Astrocyte of the spinal cord (primary cell): ENCODE results near the gene CCL21.

Experiments
- DNase-seq: peaks from one replicate; pipeline ENCODE4 v3.0.0; 2011; ENCODE audit warnings: low read depth, low spot score
- H3K4me3 ChIP-seq: 2 replicates; pipeline ENCODE4 v1.5.1; 2011; ENCODE audit warnings: low read depth, mild to moderate bottlenecking, low read length, moderate library complexity
- CTCF ChIP-seq: IDR thresholded peaks from 2 replicates; pipeline ENCODE4 v1.5.1; 2012; ENCODE audit warnings: low read depth, mild to moderate bottlenecking, low read length, inconsistent platforms
- in situ Hi-C: cut with HindIII; loops from 2 replicates; pipeline ENCODE4 v1.10.0; 2017; ENCODE audit warnings: low sequenced_read_pairs

CCL21 gene

DNA sequence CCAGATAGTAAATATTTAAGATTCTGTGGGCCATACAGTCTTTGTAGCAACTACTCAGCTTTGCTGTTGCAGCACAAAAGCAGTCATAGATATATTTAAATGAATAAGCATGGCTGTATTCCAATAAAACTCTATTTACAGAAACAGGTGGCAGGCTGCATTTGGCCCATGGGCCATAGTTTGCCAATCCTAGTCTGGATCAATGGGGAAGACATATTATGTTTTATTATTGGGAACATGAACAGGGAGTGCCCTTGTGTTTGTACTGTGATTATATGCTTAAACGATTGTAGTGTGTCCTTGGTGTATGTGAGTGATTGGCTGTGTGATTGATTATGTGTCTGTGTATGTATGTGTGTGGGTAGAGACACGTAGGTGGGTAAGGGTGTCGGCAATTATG is 35.5 kb downstream of the CCL21 start:
- no peak for TF ChIP-seq CTCF
- H3K4me3 ChIP-seq = no peak overlapping the region
- in situ Hi-C loops = no loop called here
- DNase-seq = no peak

DNA sequence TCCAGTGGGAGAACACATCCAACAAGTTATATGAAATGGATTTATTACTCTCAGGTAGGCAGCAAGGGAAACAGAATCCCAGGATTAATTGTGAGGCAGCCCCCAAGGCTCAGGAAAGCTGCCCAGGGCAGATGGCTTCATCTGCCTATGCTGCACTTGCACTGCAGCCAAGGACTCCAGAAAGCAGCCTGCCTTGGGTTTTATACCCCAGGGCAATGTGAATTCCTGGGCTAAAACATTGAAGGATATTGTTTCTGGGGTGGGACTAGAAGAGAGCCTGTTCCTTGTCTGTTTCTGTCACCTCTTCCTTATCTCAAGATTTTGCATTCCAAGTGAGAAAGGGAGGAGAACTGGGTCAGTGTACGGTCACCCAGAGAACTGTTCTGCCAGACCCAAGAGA is 38.6 kb downstream of the CCL21 start:
- no peak overlapping the region for H3K4me3 ChIP-seq
- in situ Hi-C loops = no loop called here
- TF ChIP-seq CTCF = no peak
- no peak for DNase-seq

DNA sequence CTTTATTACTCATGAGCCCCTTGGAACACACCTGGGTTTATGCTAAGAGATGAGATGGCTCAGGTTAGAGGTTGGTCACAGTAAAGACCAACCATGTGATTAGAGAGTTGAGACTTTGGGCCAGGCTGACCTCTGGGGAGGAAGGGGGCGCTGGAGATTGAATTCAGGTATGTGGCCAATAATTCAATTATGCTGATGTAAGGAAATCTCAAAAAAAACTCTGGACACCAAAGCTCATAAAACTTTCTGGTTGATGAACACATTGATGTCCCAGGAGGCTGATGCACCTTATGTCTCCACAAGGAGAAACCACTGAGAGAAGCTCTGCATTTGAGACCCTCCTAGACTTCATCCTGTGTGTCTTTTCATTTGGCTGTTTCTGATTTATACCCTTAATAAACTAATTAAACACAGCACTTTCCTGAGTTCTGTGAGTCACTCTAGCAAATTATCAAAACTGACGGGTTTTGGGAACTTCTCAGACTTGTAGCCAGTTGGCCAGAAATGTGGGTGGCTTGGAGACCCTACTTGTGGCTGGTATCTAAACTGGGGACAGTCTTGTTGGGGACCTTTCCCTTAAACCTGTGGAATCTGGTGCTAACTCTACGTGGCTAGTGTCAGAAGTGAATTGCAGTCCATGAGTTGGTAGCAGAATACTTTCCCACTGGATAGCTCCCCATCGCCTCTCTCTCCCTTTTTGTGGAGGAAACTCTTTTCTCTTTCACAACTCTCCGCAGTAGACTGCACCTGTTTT is 40.0 kb downstream of the CCL21 start:
- no peak for TF ChIP-seq CTCF
- in situ Hi-C loops = no loop called here
- DNase-seq = no peak
- H3K4me3 ChIP-seq = no peak overlapping the region

GRCh38 chr9:34665381-34666250 is 44.3 kb downstream of the CCL21 start:
- H3K4me3 ChIP-seq = peak overlapping the region; percentile 85
- TF ChIP-seq CTCF = no peak
- DNase-seq = peak; percentile 93
- in situ Hi-C loops = no loop called here

DNA sequence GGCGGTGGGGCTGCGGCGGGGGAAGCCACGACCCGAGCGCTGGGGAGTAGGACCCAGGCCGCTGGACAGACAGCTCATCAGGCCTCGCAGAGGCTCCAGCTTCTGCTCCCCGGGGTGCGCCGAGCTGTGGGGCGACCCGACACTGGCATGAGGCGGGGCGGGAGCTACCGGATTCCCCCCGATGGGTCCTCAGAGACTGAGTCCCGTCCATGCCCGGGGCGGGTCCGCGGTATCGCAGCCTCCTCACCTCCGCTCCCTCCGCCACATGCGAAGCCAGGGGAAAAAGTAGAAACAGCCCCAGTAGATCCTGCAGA is 44.9 kb downstream of the CCL21 start:
- in situ Hi-C loops = no loop called here
- H3K4me3 ChIP-seq = peak overlapping the region; percentile 85
- no peak for TF ChIP-seq CTCF
- no peak for DNase-seq

DNA sequence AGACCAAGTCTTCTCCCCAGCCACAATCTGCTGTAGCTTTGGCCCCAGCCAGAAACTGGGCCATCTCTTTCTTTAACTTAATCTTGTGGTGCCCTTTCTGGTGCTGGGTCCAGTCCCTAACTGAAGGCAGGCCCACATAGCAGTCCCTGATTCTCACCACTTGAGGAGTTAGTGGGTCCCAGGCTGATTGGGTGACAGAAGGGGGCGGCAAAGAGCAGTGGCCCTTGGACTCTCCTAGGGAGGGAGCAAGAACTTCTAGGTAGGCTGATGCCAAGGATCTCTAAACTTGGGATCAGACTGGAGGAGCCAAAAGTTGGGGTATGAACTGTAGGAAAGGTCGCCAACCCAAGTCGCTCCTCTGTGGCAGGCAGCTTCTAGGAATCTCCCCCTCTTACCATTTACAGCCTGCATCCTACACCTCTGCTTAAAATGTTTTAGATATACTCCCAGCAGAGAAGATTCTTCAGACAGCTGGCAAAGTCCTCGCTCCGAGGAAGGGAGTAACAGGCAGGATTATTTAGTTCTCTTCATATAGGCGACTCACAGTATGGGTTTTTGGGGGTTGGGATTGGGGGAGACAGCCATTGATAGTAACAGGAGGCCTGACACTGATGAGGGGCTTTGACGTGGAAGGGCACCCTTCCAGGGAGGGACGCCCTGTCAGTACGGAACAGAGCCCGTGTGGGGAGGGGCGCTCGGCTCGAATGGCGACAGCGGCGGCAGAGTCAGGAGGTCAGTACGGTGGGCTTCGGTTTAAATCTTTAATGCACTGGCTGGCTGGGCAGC is 45.5 kb downstream of the CCL21 start:
- in situ Hi-C loops = no loop called here
- peak overlapping the region; percentile 85 for H3K4me3 ChIP-seq
- TF ChIP-seq CTCF = peak; percentile 94
- DNase-seq = peak; percentile 66
